OCI-LY3 (cell line): ENCODE data around the gene TTF2.

Experiments used
- CTCF ChIP-seq: fragments of 200-600, 300-600 bp; sonication (generic); IDR thresholded peaks from 2 replicates; pipeline ENCODE4 v1.5.1; 2014; ENCODE audit warnings: antibody characterized with exemption, low read length, low read depth
- EZH2phosphoT487 ChIP-seq: fragments of 200-600 bp; shearing (Covaris generic); IDR thresholded peaks from 2 replicates; pipeline ENCODE4 v1.6.1; 2018; ENCODE audit warnings: antibody characterized with exemption, mixed run types, low read depth

- TF ChIP-seq CTCF (no peak), EZH2phosphoT487 (no peak)
Measured at GRCh38 chr1:117143172-117143571, 83.0 kb downstream of the TTF2 start.
